Neural progenitor cell (in vitro differentiated cells): ENCODE results near the gene VWA5B2. TPM values are rescaled to one million over a fixed set of nuclear protein-coding genes. Genes with fewer than 3 reads are reported as not detected.

ENCODE experiments used
- DNase-seq: peaks from one replicate; pipeline ENCODE4 v3.0.0-alpha.2; 2016; ENCODE audit warnings: low spot score
- H2AFZ ChIP-seq: fragments of 200-600 bp; sonication (generic); replicated peaks from 2 replicates; pipeline ENCODE4 v1.6.1; 2016; ENCODE audit warnings: antibody characterized with exemption
- H3F3A ChIP-seq: fragments of 200-600 bp; sonication (generic); 2 replicates; pipeline ENCODE4 v1.6.1; 2016; ENCODE audit warnings: antibody characterized with exemption, low read depth
- H3K27ac ChIP-seq: fragments of 200-600 bp; sonication (generic); 2 replicates; pipeline ENCODE4 v1.5.1; 2016; ENCODE audit warnings: mild to moderate bottlenecking
- H3K27me3 ChIP-seq: fragments of 200-600 bp; sonication (generic); 2 replicates; pipeline ENCODE4 v1.6.1; 2016; ENCODE audit warnings: mild to moderate bottlenecking, moderate library complexity
- H3K36me3 ChIP-seq: fragments of 200-600 bp; sonication (generic); 2 replicates; pipeline ENCODE4 v1.5.1; 2016
- H3K4me1 ChIP-seq: fragments of 200-600 bp; sonication (generic); 2 replicates; pipeline ENCODE4 v1.6.1; 2016; ENCODE audit warnings: mixed run types
- H3K4me2 ChIP-seq: fragments of 200-600 bp; sonication (generic); 2 replicates; pipeline ENCODE4 v1.6.1; 2016
- H3K4me3 ChIP-seq: fragments of 200-600 bp; sonication (generic); 2 replicates; pipeline ENCODE4 v1.5.1; 2016
- H3K79me2 ChIP-seq: fragments of 200-600 bp; sonication (generic); 2 replicates; pipeline ENCODE4 v1.6.1; 2016; ENCODE audit warnings: low read depth
- H3K9ac ChIP-seq: fragments of 200-600 bp; sonication (generic); 2 replicates; pipeline ENCODE4 v1.6.1; 2016
- H3K9me3 ChIP-seq: fragments of 200-600 bp; sonication (generic); 2 replicates; pipeline ENCODE4 v1.5.1; 2016; ENCODE audit warnings: low read depth
- H4K20me1 ChIP-seq: fragments of 200-600 bp; sonication (generic); 2 replicates; pipeline ENCODE4 v1.6.1; 2016; ENCODE audit warnings: low read depth
- H3K27ac Mint-ChIP-seq: 3 replicates; pipeline ENCODE4 v1.8.0; 2021; ENCODE audit warnings: mixed read lengths
- H3K27me3 Mint-ChIP-seq: 2 replicates; pipeline ENCODE4 v1.8.0; 2022; ENCODE audit warnings: low read depth, mild to moderate bottlenecking, inconsistent platforms, moderate library complexity, mixed read lengths; ENCODE audit not compliant: insufficient read depth
- H3K36me3 Mint-ChIP-seq: 3 replicates; pipeline ENCODE4 v1.8.0; 2021; ENCODE audit warnings: mixed read lengths
- H3K4me1 Mint-ChIP-seq: 3 replicates; pipeline ENCODE4 v1.8.0; 2021; ENCODE audit warnings: mixed read lengths
- H3K4me3 Mint-ChIP-seq: 3 replicates; pipeline ENCODE4 v1.8.0; 2021; ENCODE audit warnings: mild to moderate bottlenecking, moderate library complexity, mixed read lengths
- H3K9me3 Mint-ChIP-seq: 3 replicates; pipeline ENCODE4 v1.8.0; 2020; ENCODE audit warnings: mixed read lengths
- CTCF ChIP-seq: fragments of 200-600 bp; sonication (generic); IDR thresholded peaks from 2 replicates; pipeline ENCODE4 v1.5.1; 2017; ENCODE audit warnings: antibody characterized with exemption, mild to moderate bottlenecking
- EZH2 ChIP-seq: fragments of 200-600 bp; sonication (generic); IDR thresholded peaks from 2 replicates; pipeline ENCODE4 v1.6.1; 2017; ENCODE audit warnings: antibody characterized with exemption, mild to moderate bottlenecking, moderate library complexity
- EZH2phosphoT487 ChIP-seq: fragments of 200-600 bp; sonication (generic); IDR thresholded peaks from 2 replicates; pipeline ENCODE4 v1.6.1; 2017; ENCODE audit warnings: antibody characterized with exemption
- total RNA-seq: library from RNA; depleted of rRNA; stranded (reverse); fragments of >200 nt; gene quantifications from 2 replicates; pipeline ENCODE4 v1.2.3, GENCODE V29; 2015; ENCODE audit warnings: low replicate concordance

VWA5B2 gene
- total RNA-seq, 1 donor from 2014 or later = not detected

GRCh38 chr3:184259396-184259877 is 30.1 kb downstream of the VWA5B2 start:
- no peak for DNase-seq
- H3K9me3 ChIP-seq = no peaks in the 10 kb centered on the region
- H3K4me1 ChIP-seq = peaks cover 12% of the 10 kb centered on the region
- H3K9ac ChIP-seq = no peak overlapping the region
- Mint-ChIP-seq H3K27me3 (peaks cover 39% of the 10 kb centered on the region), H3K27ac (no peak overlapping the region), H3K4me1 (peaks cover 21% of the 10 kb centered on the region), H3K4me3 (peak overlapping the region; percentile 76), H3K9me3 (no peaks in the 10 kb centered on the region), H3K36me3 (no peaks in the 10 kb centered on the region)
- peak overlapping the region; percentile 27 for H3K4me3 ChIP-seq
- no peak overlapping the region for H2AFZ ChIP-seq
- no peaks in the 10 kb centered on the region for H3K79me2 ChIP-seq
- no peak overlapping the region for H3K27ac ChIP-seq
- no peaks in the 10 kb centered on the region for H3K36me3 ChIP-seq
- peaks cover 31% of the 10 kb centered on the region for H3F3A ChIP-seq
- TF ChIP-seq EZH2 (peak; percentile 63), CTCF (no peak)
- peak overlapping the region; percentile 73 for H3K4me2 ChIP-seq
- H3K27me3 ChIP-seq = peaks cover 74% of the 10 kb centered on the region
- H4K20me1 ChIP-seq = peaks cover 70% of the 10 kb centered on the region

- Mint-ChIP-seq H3K27me3 (peaks cover 39% of the 10 kb centered on the region), H3K36me3 (no peaks in the 10 kb centered on the region), H3K4me1 (peaks cover 21% of the 10 kb centered on the region), H3K9me3 (no peaks in the 10 kb centered on the region), H3K4me3 (peak overlapping the region; percentile 90), H3K27ac (peak overlapping the region; percentile 7)
- H3K36me3 ChIP-seq = no peaks in the 10 kb centered on the region
- peaks cover 68% of the 10 kb centered on the region for H4K20me1 ChIP-seq
- H3K27ac ChIP-seq = no peak overlapping the region
- H3K9me3 ChIP-seq = no peaks in the 10 kb centered on the region
- peak; percentile 89 for DNase-seq
- H3K4me3 ChIP-seq = peak overlapping the region; percentile 75
- H2AFZ ChIP-seq = no peak overlapping the region
- H3F3A ChIP-seq = peaks cover 31% of the 10 kb centered on the region
- H3K79me2 ChIP-seq = no peaks in the 10 kb centered on the region
- H3K27me3 ChIP-seq = peaks cover 80% of the 10 kb centered on the region
- H3K4me1 ChIP-seq = peaks cover 12% of the 10 kb centered on the region
- peak overlapping the region; percentile 99 for H3K4me2 ChIP-seq
- TF ChIP-seq EZH2phosphoT487 = no peak
- no peak overlapping the region for H3K9ac ChIP-seq
Measured at GRCh38 chr3:184259878-184260723, 30.7 kb downstream of the VWA5B2 start.

- H3K27ac ChIP-seq = no peak overlapping the region
- no peak overlapping the region for H3K9ac ChIP-seq
- H3F3A ChIP-seq = peaks cover 31% of the 10 kb centered on the region
- peaks cover 61% of the 10 kb centered on the region for H4K20me1 ChIP-seq
- H3K4me3 Mint-ChIP-seq = peak overlapping the region; percentile 90
- no peaks in the 10 kb centered on the region for H3K9me3 ChIP-seq
- H3K4me3 ChIP-seq = peak overlapping the region; percentile 75
- peak; percentile 31 for DNase-seq
- H3K4me2 ChIP-seq = peak overlapping the region; percentile 99
- H3K27me3 ChIP-seq = peaks cover 80% of the 10 kb centered on the region
- no peak overlapping the region for H3K27ac Mint-ChIP-seq
- TF ChIP-seq EZH2 (peak; percentile 94), EZH2phosphoT487 (peak; percentile 93), CTCF (peak; percentile 10)
- H3K4me1 ChIP-seq = peaks cover 12% of the 10 kb centered on the region
- no peaks in the 10 kb centered on the region for H3K9me3 Mint-ChIP-seq
- H3K36me3 Mint-ChIP-seq = no peaks in the 10 kb centered on the region
- peaks cover 21% of the 10 kb centered on the region for H3K4me1 Mint-ChIP-seq
- H3K79me2 ChIP-seq = no peaks in the 10 kb centered on the region
- H3K36me3 ChIP-seq = no peaks in the 10 kb centered on the region
- peaks cover 37% of the 10 kb centered on the region for H3K27me3 Mint-ChIP-seq
- peak overlapping the region; percentile 90 for H2AFZ ChIP-seq
Measured at GRCh38 chr3:184260724-184261269, 31.4 kb downstream of the VWA5B2 start.
